Kidney (tissue), 14 donors: ENCODE data around the gene HOXB7. TPM values are rescaled to one million over a fixed set of nuclear protein-coding genes. Genes with fewer than 3 reads are reported as not detected.
A peak's percentile ranks its signal among the peaks of the same experiment; 100 is the strongest.

ENCODE experiments used
- DNase-seq, 5 donors: peaks; one replicate each; pipeline ENCODE4 v3.0.0-alpha.2; 2013 to 2020
- FAIRE-seq: peaks from 2 replicates; lab custom pipeline; 2012; peaks lifted over from hg19 to GRCh38; lab: Jason Lieb, UNC
- H3K27ac ChIP-seq, 2 donors: one replicate each; pipeline ENCODE4 v1.7.0; 2013; ENCODE audit warnings: low read depth in 2 of 2, low read length in 2 of 2, inconsistent platforms in 1 of 2
- H3K27me3 ChIP-seq: one replicate; pipeline ENCODE4 v1.7.1; 2013; ENCODE audit warnings: low read length, inconsistent platforms; ENCODE audit not compliant: control insufficient read depth, insufficient read depth
- H3K36me3 ChIP-seq, 3 donors: one replicate each; pipeline versions ENCODE4 v1.7.0 to v1.7.1; 2013; ENCODE audit warnings: low read length in 3 of 3, control low read depth in 1 of 3, inconsistent platforms in 1 of 3; ENCODE audit not compliant: insufficient read depth in 3 of 3, control insufficient read depth in 2 of 3
- H3K4me1 ChIP-seq, 3 donors: one replicate each; pipeline versions ENCODE4 v1.7.0 to v1.7.1; 2013; ENCODE audit warnings: low read length in 3 of 3, inconsistent platforms in 1 of 3, low read depth in 1 of 3; ENCODE audit not compliant: control insufficient read depth in 2 of 3, insufficient read depth in 2 of 3
- H3K4me3 ChIP-seq, 3 donors: one replicate each; pipeline versions ENCODE4 v1.7.0 to v1.8.1; 2013; ENCODE audit warnings: low read length in 3 of 3, control low read depth in 1 of 3, inconsistent platforms in 1 of 3
- H3K9ac ChIP-seq, 3 donors: one replicate each; pipeline versions ENCODE4 v1.7.0 to v1.7.1; 2013; ENCODE audit warnings: low read length in 3 of 3, control low read depth in 1 of 3, inconsistent platforms in 1 of 3
- H3K9me3 ChIP-seq, 3 donors: one replicate each; pipeline versions ENCODE4 v1.7.0 to v1.7.1; 2013; ENCODE audit warnings: low read length in 3 of 3, control low read depth in 1 of 3, inconsistent platforms in 1 of 3; ENCODE audit not compliant: control insufficient read depth in 2 of 3, insufficient read depth in 1 of 3
- intact Hi-C: fragments of 100-400 bp; cut with DNase I; formaldehyde crosslinking; loops from one replicate; pipeline ENCODE4 v1.11.1; 2022
- polyA plus RNA-seq: library from polyadenylated mRNA; stranded (reverse); fragments of 350-450 nt; fragmentation: Illumina TruSeq; extraction: RNeasy Lipid Tissue Mini Kit (QIAGEN cat#74804); gene quantifications from one replicate; pipeline ENCODE4 v1.2.3, GENCODE V29; 2014; ENCODE audit warnings: low read depth, low replicate concordance; ENCODE audit not compliant: insufficient read depth
- total RNA-seq: library from RNA; stranded (reverse); fragmentation: NEBNext Ultra II Directional; extraction: Animal tissue kit (Norgen Biotek cat#: 25700); gene quantifications from one replicate; pipeline ENCODE4 v1.2.1, GENCODE V29; 2021
- TF ChIP-seq, protein P1 (sequence below): IDR thresholded peaks from 3 replicates; pipeline ENCODE4 v1.5.1; 2012; ENCODE audit warnings: mild to moderate bottlenecking, moderate library complexity, borderline replicate concordance; ENCODE audit not compliant: insufficient read depth; ENCODE audit errors: extremely low read depth
- donor health status: control.
- donor health status: control.
- donor health status: control.
- donor health status: control.
- donor health status: control.
- donor health status: DM: yes; HTN: yes; CAD: no.
- donor health status: Normal renal cell carcinoma (clear cell type).

Gene HOXB7
- total and polyA plus RNA-seq, 2 donors from 2014 or later: 45.4 to 49.6 TPM

GRCh38 chr17:48588074-48588415 lies 22.8 kb downstream of the HOXB7 start:
- Histone ChIP-seq H3K27me3 (no peaks in the 10 kb centered on the region), H3K9ac (peak overlapping the region; percentile 86 to 95 (median 91)), H3K36me3 (peaks cover 0 to 5% (median 0%) of the 10 kb centered on the region in 3 donors), H3K9me3 (no peaks in the 10 kb centered on the region), H3K4me1 (peaks cover 11 to 29% (median 12%) of the 10 kb centered on the region in 3 donors), H3K27ac (peak overlapping the region; percentile 93 to 98), H3K4me3 (peak overlapping the region; percentile 69 to 93 (median 87))
- DNase-seq: no peak
- TF ChIP-seq, protein P1, sequence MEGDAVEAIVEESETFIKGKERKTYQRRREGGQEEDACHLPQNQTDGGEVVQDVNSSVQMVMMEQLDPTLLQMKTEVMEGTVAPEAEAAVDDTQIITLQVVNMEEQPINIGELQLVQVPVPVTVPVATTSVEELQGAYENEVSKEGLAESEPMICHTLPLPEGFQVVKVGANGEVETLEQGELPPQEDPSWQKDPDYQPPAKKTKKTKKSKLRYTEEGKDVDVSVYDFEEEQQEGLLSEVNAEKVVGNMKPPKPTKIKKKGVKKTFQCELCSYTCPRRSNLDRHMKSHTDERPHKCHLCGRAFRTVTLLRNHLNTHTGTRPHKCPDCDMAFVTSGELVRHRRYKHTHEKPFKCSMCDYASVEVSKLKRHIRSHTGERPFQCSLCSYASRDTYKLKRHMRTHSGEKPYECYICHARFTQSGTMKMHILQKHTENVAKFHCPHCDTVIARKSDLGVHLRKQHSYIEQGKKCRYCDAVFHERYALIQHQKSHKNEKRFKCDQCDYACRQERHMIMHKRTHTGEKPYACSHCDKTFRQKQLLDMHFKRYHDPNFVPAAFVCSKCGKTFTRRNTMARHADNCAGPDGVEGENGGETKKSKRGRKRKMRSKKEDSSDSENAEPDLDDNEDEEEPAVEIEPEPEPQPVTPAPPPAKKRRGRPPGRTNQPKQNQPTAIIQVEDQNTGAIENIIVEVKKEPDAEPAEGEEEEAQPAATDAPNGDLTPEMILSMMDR: no peak
- FAIRE-seq: no peak
- intact Hi-C loops: no loop called here

DNA sequence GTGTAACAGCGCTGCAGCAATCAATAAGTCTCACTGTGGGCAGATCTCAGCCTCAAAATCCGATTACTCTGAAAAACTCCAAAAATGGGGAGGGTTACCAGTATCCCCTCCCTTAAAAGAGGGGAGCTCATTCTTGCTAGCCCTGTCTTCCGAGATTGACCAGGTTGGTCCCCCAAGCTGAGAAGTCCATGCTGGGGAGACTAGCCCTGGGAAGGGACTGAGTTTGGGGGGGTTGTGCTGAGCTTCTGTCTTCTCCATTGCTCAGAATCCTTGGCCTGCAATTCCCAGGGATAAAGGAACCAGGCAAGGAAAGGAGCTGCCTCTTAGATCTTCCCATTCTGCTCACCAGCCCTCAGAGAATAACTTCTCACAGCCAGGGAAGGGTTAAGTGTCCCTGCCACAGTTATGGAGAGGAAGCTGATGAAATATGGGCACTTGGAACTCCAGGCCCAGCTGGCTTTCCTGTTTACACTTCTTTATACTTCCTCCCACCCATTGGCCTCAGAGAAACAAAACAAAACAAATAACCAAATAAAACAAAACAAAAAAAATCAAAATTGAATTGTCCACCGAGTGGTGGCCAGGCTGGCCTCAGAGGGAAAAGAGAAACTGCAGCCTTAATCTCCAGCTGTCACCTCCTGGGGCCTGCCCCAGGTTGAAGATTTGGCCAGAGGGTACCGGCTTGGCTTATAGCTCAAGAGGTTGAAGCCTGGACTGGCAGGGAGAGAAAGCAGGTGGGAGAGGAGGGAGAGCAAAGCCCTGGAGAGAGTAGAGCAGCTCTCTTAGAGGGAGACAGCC lies 23.3 kb downstream of the HOXB7 start:
- TF ChIP-seq, protein P1: no peak
- DNase-seq: peak in 3 of 5 donors; percentile 79 to 95 (median 93)
- H3K27ac ChIP-seq: peak overlapping the region; percentile 93 to 98
- no peaks in the 10 kb centered on the region for H3K27me3 ChIP-seq
- H3K9ac ChIP-seq: peak overlapping the region; percentile 86 to 95 (median 91)
- peaks cover 0 to 5% (median 0%) of the 10 kb centered on the region in 3 donors for H3K36me3 ChIP-seq
- H3K9me3 ChIP-seq: no peaks in the 10 kb centered on the region
- no peak for FAIRE-seq
- H3K4me3 ChIP-seq: peak overlapping the region; percentile 87 to 93 (median 88)
- intact Hi-C loops: no loop called here
- H3K4me1 ChIP-seq: peaks cover 12 to 31% (median 16%) of the 10 kb centered on the region in 3 donors

DNA sequence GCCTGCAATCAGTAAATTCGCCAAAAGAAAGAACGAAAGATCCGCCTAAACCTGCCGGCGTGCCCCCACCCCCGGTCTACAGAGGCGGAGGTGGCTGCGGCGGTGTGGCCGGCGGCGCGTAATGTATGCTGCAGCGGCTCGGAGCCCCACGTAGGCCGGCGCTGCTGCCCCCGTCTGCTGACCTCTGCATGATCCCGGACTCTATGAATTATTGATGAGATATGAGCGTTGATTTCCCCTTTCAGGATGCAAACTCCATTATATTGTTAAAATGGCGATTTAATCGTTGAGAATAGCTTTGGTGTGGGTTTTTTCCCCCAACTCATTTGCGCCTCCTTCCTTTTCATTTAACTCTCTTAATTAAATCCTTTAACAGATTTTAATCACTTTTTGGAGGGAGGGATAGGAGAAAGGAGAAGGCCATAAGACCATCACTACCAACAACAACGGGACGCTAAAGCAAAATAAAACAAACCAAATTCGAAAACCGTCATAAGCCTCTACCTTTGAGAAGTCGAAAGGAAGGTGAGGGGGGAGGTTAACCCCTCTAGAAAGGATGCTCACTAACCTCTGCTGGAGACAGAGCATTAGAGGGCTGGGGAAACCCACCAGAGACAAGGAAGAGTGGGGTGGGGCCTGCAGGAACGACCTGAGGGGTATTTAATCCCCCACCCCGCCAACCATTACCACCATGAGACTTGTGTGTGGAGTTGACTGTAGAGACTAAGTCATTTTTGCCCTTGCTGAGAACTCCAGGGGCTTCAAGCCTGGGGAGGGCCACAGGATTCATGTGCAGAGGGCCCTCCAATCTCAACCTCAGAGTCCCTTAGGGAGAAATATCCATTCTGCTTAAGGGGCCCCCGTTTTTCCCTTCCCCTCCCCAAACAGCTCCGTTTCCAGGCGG lies 24.2 kb downstream of the HOXB7 start:
- FAIRE-seq (no peak), DNase-seq (peak in 1 of 5 donors; percentile 73)
- H3K27me3 ChIP-seq: no peaks in the 10 kb centered on the region
- peaks cover 12 to 31% (median 16%) of the 10 kb centered on the region in 3 donors for H3K4me1 ChIP-seq
- H3K27ac ChIP-seq: peak overlapping the region; percentile 93 to 98
- H3K36me3 ChIP-seq: peaks cover 0 to 5% (median 0%) of the 10 kb centered on the region in 3 donors
- TF ChIP-seq, protein P1: no peak
- no peaks in the 10 kb centered on the region for H3K9me3 ChIP-seq
- intact Hi-C loops: no loop called here
- H3K9ac ChIP-seq: peak overlapping the region; percentile 86 to 95 (median 91)
- H3K4me3 ChIP-seq: peak overlapping the region; percentile 87 to 93 (median 88)
